Umbilical cord (tissue), 2 donors: ENCODE data around the gene L1TD1. TPM values are rescaled to one million over a fixed set of nuclear protein-coding genes. Genes with fewer than 3 reads are reported as not detected.
"Not testable (repeated sequence)": the region's sequence is repeated elsewhere in the genome, so short reads cannot be mapped to it uniquely, and the experiment has no call there.

Source experiments
- DNase-seq: peaks from one replicate; pipeline ENCODE4 v3.0.0-alpha.2; 2015; ENCODE audit warnings: low spot score
- total RNA-seq: library from RNA; depleted of rRNA; stranded (reverse); fragments of >200 nt; gene quantifications from one replicate; pipeline ENCODE4 v1.2.3, GENCODE V29; 2014; ENCODE audit warnings: low replicate concordance; ENCODE audit not compliant: insufficient read depth

Gene L1TD1
- total RNA-seq, 1 donor from 2014 or later: 4.6 TPM

GRCh38 chr1:62235576-62235975 is 40.9 kb downstream of the L1TD1 start:
- DNase-seq: no peak

DNA sequence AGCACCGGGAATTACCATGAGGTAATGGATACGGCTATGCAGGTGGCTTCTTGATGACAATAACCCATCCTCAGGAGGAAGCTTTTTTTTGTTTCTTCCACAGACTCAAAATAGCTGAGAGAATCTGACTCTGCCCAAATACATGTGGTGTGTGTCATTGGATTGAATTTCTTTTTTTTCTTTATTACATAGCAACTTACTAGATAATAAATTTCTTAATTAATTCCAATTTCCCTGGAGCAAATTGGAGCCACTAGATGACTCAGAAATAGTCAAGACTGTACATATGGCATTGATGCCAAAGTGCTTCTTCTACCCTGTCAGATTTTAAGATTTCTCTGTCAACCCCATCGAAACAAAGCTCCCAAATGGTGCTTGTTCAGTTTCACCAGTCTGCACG is 42.7 kb downstream of the L1TD1 start:
- DNase-seq: no peak

DNA sequence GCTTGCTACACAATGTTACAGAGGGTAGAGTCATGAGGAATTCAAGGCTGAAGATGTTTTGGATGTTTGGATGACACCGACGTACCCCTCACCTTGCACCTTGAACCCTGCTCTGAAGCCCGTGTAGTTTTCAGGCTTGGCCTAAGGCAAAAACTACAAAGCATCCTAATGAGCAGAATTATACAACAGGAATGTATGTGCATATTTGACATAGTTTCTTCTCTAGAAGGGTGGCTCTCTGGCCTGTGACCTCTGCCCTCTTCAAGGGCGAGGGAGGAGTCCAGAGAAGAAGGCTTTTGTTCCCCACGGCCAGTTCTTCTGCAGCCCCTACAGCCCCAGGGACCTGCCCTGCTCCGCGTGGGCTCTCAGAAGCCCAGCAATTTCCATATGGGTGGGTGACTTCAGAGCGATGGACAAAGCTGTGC is 43.3 kb downstream of the L1TD1 start:
- DNase-seq: no peak

DNA sequence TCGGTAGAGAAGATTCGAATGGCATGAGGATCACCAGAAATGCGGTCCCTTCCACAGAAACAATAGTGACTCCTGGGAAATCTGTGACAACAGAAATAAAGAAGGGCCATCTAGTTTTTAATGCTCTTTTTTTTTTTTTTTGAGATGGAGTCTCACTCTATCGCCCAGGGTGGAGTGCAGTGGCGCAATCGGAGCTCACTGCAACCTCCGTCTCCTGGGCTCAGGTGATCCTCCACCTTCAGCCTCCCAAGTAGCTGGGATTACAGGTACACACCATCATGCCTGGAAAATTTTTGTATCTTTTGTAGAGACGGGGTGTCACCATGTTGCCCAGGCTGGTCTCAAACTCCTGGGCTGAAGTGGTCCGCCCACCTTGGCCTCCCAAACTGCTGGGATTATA is 43.9 kb downstream of the L1TD1 start:
- no peak for DNase-seq

- DNase-seq: not testable (repeated sequence)
Observed at GRCh38 chr1:62239652-62240403, 45.2 kb downstream of the L1TD1 start.

GRCh38 chr1:62240651-62241370 is 46.2 kb downstream of the L1TD1 start:
- DNase-seq: no peak

DNA sequence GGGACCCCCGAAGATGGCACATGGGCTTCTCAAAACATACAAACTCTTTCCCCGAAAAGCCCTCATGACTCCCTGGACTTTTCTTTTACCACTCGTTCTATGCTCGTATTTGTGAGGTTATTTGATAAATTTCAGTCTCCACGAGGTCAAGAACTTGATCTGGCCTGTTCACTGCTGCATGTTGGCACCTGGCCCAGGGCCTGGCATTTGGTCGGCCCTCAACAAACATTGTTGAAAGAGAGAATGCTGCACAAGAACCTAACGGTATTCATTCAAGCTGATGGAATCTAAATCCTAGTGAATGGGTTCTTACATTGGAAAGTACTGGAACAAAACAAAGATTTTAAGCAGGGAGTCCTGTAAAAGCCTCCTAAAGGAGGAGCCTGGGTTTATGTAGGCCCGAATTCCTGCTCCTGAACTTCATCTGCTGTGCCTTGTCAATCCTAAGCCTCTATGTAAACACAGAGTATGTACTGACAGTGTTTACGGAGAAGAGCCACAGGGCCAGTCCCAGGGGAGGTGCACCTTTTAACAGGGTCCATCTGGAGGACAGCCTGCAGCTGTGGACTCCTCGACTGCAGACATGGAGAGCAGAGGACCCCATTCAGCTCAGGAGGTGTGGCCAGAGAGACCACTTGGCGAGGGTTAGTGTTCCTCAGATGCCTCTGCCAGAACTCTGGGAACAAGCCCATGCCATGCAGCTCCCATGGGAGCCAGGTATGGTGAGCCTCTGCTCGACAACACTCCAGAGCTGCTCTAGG is 46.9 kb downstream of the L1TD1 start:
- DNase-seq: peak; percentile 48

- not testable (repeated sequence) for DNase-seq
Observed at GRCh38 chr1:62244380-62244779, 49.7 kb downstream of the L1TD1 start.

GRCh38 chr1:62245201-62245600 is 50.6 kb downstream of the L1TD1 start:
- DNase-seq: no peak

DNA sequence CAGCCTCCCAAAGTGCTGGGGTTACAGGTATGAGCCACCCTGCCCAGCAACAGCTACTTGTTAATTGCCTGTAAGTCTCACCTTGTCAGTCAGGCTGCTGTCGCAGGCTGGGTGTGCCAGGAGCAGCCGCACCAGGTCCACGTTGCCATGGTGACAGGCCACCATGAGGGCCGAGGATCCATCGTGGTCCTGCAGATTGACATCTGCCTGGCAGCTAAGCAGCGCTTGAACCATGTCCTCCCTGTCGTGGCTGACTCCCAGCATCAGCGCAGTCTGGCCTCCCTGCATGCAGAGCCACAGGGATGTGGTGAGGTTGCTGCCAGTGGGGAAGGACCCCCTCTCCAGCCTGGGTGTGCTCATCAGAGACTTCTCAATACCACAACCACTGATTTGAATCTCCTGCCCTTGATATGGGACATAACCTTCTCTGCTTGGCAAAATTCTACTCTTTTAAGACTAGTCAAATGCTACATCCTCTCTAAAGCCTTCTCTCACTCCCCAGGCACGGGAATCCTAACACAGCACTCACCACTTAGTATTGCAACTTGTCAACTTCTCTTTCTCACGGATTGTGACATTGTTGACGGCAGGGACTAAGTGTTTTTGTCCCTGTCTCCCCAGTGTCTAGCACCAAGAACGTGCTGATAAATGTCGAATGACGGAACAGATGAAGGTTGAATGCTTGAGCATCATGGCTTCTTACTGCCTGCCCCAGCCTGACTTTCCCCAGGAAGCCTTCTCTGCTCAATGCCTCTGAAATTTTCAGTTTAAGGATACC is 52.9 kb downstream of the L1TD1 start:
- no peak for DNase-seq

DNA sequence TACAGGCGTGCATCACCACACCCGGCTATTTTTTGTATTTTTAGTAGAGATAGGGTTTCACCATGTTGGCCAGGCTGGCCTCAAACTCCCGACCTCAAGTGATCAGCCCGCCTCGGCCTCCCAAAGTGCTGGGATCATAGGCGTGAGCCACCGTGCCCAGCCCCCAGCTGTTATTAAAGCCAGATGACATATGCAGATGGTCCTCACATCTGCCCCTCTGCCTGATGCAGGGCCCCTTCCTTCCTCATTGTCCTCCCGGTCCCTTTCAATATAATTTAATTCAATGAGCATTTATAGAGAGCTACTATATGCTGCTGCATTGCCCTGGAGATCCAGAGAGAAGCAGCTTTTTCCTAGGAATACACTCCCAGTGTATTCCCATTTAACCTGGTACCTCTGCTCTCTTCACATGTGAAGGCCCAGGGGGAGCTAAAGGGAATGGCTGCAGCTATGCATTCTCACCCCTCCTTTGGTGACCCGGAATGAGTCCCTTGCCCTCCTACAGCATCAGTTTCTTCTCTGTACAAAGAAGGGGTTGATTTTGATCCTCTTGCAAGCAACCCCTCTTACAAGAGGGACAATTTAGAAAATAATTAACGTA is 55.6 kb downstream of the L1TD1 start:
- no peak for DNase-seq

GRCh38 chr1:62259551-62259950 is 64.9 kb downstream of the L1TD1 start:
- DNase-seq: no peak

GRCh38 chr1:62260688-62261087 is 66.0 kb downstream of the L1TD1 start:
- DNase-seq: no peak

Other genes starting within 250 kb of the L1TD1 start
- 16.1 TPM for gene KANK4, start 124.6 kb downstream of the L1TD1 start, total RNA-seq
- gene USP1, start 242.2 kb downstream of the L1TD1 start, total RNA-seq: 38.3 TPM